GM12878 (cell line): ENCODE data around the gene STK16. TPM values are rescaled to one million over a fixed set of nuclear protein-coding genes. Genes with fewer than 3 reads are reported as not detected.

ENCODE experiments used
- ATAC-seq: fragments of 200-7000 bp; cut with Tn5 transposase; 3 replicates; pipeline ENCODE4 v1.9.1; 2020; ENCODE audit warnings: mild to moderate bottlenecking, moderate library complexity
- BruUV-seq: library from RNA; stranded (reverse); fragments of 400-500 nt; replicated peaks from 2 replicates; lab custom pipeline; 2021; lab: Mats Ljungman, UMichigan
- CTCF ChIA-PET: fragments of 300-600 bp; sonication (Branson Sonifier 250); formaldehyde crosslinking; extraction: SDS; loops from one replicate; lab custom pipeline; 2021; ENCODE audit warnings: inconsistent platforms; lab: Yijun Ruan, JAX
- POLR2A ChIA-PET: fragments of 350-600 bp; formaldehyde crosslinking; extraction: SDS; loops from one replicate; lab custom pipeline; 2021; ENCODE audit warnings: inconsistent platforms; lab: Charles Lee
- RAD21 ChIA-PET: fragments of 300-600 bp; sonication (Branson Sonifier 250); formaldehyde crosslinking; loops from one replicate; lab custom pipeline; 2023; ENCODE audit warnings: antibody characterized with exemption; ENCODE audit not compliant: unreplicated experiment; lab: Charles Lee
- SMC1A ChIA-PET: fragments of 300-600 bp; sonication (Branson Sonifier 250); formaldehyde crosslinking; loops from one replicate; lab custom pipeline; 2023; ENCODE audit not compliant: unreplicated experiment, uncharacterized antibody; lab: Charles Lee
- DNase-seq: peaks from one replicate; pipeline ENCODE4 v3.0.0-alpha.2; 2011; ENCODE audit warnings: low read depth, low spot score
- FAIRE-seq: peaks from 3 replicates; lab custom pipeline; 2011; peaks lifted over from hg19 to GRCh38; lab: Jason Lieb, UNC
- H2AFZ ChIP-seq: 2 replicates; pipeline ENCODE4 v1.6.0; 2011; ENCODE audit warnings: low read depth, low read length, control low read depth; ENCODE audit not compliant: control insufficient read depth
- H3K27ac ChIP-seq: 2 replicates; pipeline ENCODE4 v1.5.1; 2011; ENCODE audit warnings: control low read depth; ENCODE audit not compliant: control insufficient read depth, insufficient read depth
- H3K27me3 ChIP-seq, 2 experiments: replicated peaks in 1 of 2; 2 replicates each; pipeline versions ENCODE4 v1.6.0 to v1.6.1; 2011; ENCODE audit warnings: low read length in 1 of 2; ENCODE audit not compliant: control insufficient read depth in 2 of 2, insufficient read depth in 2 of 2
- H3K36me3 ChIP-seq, 2 experiments: 2 replicates each; pipeline ENCODE4 v1.5.1; 2011; ENCODE audit warnings: low read length in 1 of 2; ENCODE audit not compliant: control insufficient read depth in 2 of 2, insufficient read depth in 2 of 2
- H3K4me1 ChIP-seq: 2 replicates; pipeline ENCODE4 v1.6.1; 2011; ENCODE audit warnings: mild to moderate bottlenecking, low read length, moderate library complexity, mixed read lengths; ENCODE audit not compliant: control insufficient read depth, insufficient read depth
- H3K4me2 ChIP-seq: 2 replicates; pipeline ENCODE4 v1.6.0; 2011; ENCODE audit warnings: control low read depth; ENCODE audit not compliant: control insufficient read depth, insufficient read depth
- H3K4me3 ChIP-seq: fragments of 200-600 bp; sonication (generic); 2 replicates; pipeline ENCODE4 v1.5.1; 2016
- H3K79me2 ChIP-seq: 2 replicates; pipeline ENCODE4 v1.6.0; 2011; ENCODE audit warnings: low read length; ENCODE audit not compliant: control insufficient read depth, insufficient read depth
- H3K9ac ChIP-seq: 2 replicates; pipeline ENCODE4 v1.8.0; 2011; ENCODE audit warnings: low read length, control low read depth, mixed read lengths; ENCODE audit not compliant: control insufficient read depth, insufficient read depth
- H3K9me3 ChIP-seq: replicated peaks from 3 replicates; pipeline ENCODE4 v1.5.1; 2011; ENCODE audit warnings: mild to moderate bottlenecking, low read length; ENCODE audit not compliant: control insufficient read depth, insufficient read depth
- H4K20me1 ChIP-seq: 2 replicates; pipeline ENCODE4 v1.6.0; 2011; ENCODE audit not compliant: control insufficient read depth, insufficient read depth
- EZH2 ChIP-seq: IDR thresholded peaks from 2 replicates; pipeline ENCODE4 v1.6.1; 2012; ENCODE audit warnings: low read depth, mild to moderate bottlenecking, control low read depth, inconsistent platforms, low read length, borderline replicate concordance; ENCODE audit not compliant: control insufficient read depth
- FOXM1 ChIP-seq: IDR thresholded peaks from 2 replicates; pipeline ENCODE4 v1.6.1; 2012; ENCODE audit warnings: low read depth, mild to moderate bottlenecking, inconsistent platforms, low read length, moderate library complexity
- NKRF ChIP-seq: fragments of 450-650 bp; conservative IDR thresholded peaks from 2 replicates; pipeline ENCODE4 v1.6.1; 2017; ENCODE audit warnings: mild to moderate bottlenecking, moderate library complexity
- NR2C2 ChIP-seq: IDR thresholded peaks from 2 replicates; pipeline ENCODE4 v1.6.1; 2011; ENCODE audit warnings: borderline replicate concordance, low read depth; ENCODE audit not compliant: control insufficient read depth, insufficient read length
- SREBF2 ChIP-seq: IDR thresholded peaks from 2 replicates; pipeline ENCODE4 v1.6.1; 2012; ENCODE audit warnings: mild to moderate bottlenecking, low read length
- WGBS: methylation state at CpG from one replicate; pipeline ENCODE4 v1.1.6; 2016; ENCODE audit warnings: low lambda C conversion rate; ENCODE audit not compliant: insufficient replicate concordance, insufficient coverage; ENCODE audit errors: missing lambda C conversion rate; 5-methylcytosine and 5-hydroxymethylcytosine counted together
- in situ Hi-C: fragments of 300-500 bp; cut with MboI; formaldehyde crosslinking; loops from 9 replicates; pipeline ENCODE4 v1.14.3; 2018; ENCODE audit warnings: mixed read lengths
- intact Hi-C: fragments of 100-400 bp; cut with micrococcal nuclease; formaldehyde crosslinking; loops from one replicate; pipeline ENCODE4 v1.14.2; 2022; ENCODE audit not compliant: unreplicated experiment
- polyA plus RNA-seq, 11 experiments: library from polyadenylated mRNA; depleted of rRNA in 4 of 11; unstranded in 6 of 11; stranded (reverse) in 5 of 11; fragments of >200 nt; fragmentation: Nextera tagmentation in 4 of 11; fragmentation: Illumina TruSeq in 1 of 11; extraction: Ambion mirVana in 4 of 11; extraction: Trizol in 1 of 11; gene quantifications; 1 replicate in 1 of 11; 2 replicates in 10 of 11; pipeline versions ENCODE4 v1.2.1 to v1.2.3, GENCODE V29; 2011 to 2016; ENCODE audit warnings: inconsistent platforms in 2 of 11, missing spikeins in 2 of 11, low read depth in 1 of 11
- total RNA-seq, 4 experiments: library from RNA; depleted of rRNA in 3 of 4; stranded (reverse); fragments of >200 nt in 3 of 4; fragmentation: Illumina TruSeq in 1 of 4; extraction: Trizol in 1 of 4; gene quantifications; 2 replicates each; pipeline versions ENCODE4 v1.2.1 to v1.2.3, GENCODE V29; 2013 to 2021

STK16 gene
- total and polyA plus RNA-seq, 10 of the 15 experiments (the other 5 are each of a cell fraction or from before 2014, with no cell fraction given), result 4.3 to 50.1 (median 17.9) TPM

GRCh38 chr2:219205165-219205538 lies 40.1 kb upstream of the STK16 start:
- no peaks in the 10 kb centered on the region; the same call in 1 of the 2 replicates for H3K79me2 ChIP-seq
- POLR2A ChIA-PET, result interaction anchor here (0.9 to 2.8 kb wide), 2 partner anchors 30 to 95 kb away, joined by 3 to 47 read pairs; partner anchors contain the start of gene CNPPD1
- FAIRE-seq, result no peak

More at GRCh38 chr2:219205165-219205538, 40.1 kb upstream of the STK16 start:
- Histone ChIP-seq H3K36me3 (no peaks in the 10 kb centered on the region; a peak in 1 of 4 replicates), H4K20me1 (no peaks in the 10 kb centered on the region), H2AFZ (no peak overlapping the region), H3K4me1 (peaks cover 8% of the 10 kb centered on the region), H3K27ac (no peak overlapping the region), H3K27me3 (no peaks in the 10 kb centered on the region), H3K9me3 (no peaks in the 10 kb centered on the region), H3K9ac (no peak overlapping the region), H3K4me2 (no peak overlapping the region), H3K4me3 (no peak overlapping the region)
- 90% methylated on average over 5 of the region's 5 CpGs for WGBS
- intact Hi-C loops, result loop anchor here (5.0 kb wide), 1 partner anchor 72 kb away; the partner anchor contains the start of gene DNAJB2
- no peak for TF ChIP-seq NR2C2
- TF ChIP-seq EZH2, result no peak
- TF ChIP-seq NKRF, result no peak
- TF ChIP-seq FOXM1, result no peak
- TF ChIP-seq SREBF2, result no peak
- ATAC-seq (no peak), DNase-seq (no peak)
- SMC1A ChIA-PET, result no interaction called here
- BruUV-seq, result no TSS peak
- RAD21 ChIA-PET, result interaction anchor here (2.1 kb wide), 1 partner anchor 89 kb away, joined by 13 read pairs; no protein-coding TSS in a partner anchor
- in situ Hi-C loops, result loop anchor here (5.0 kb wide), 1 partner anchor 33 kb away; the partner anchor contains the start of gene SLC23A3
- CTCF ChIA-PET, result no interaction called here
